Vagina (tissue), 2 donors: ENCODE data around the gene HAAO.

Experiments used
- CTCF ChIP-seq, 3 experiments: fragments of 450-650 bp in 2 of 3; fragments of 200-600 bp in 1 of 3; sonication (generic) in 1 of 3; IDR thresholded peaks; one replicate each; pipeline ENCODE4 v1.5.1; 2017 to 2019; ENCODE audit warnings: antibody characterized with exemption in 3 of 3, mild to moderate bottlenecking in 2 of 3, moderate library complexity in 2 of 3
- POLR2A ChIP-seq, 2 donors: fragments of 450-650 bp; IDR thresholded peaks; one replicate each; pipeline ENCODE4 v1.6.1; 2017; ENCODE audit warnings: antibody characterized with exemption in 2 of 2, mild to moderate bottlenecking in 2 of 2, moderate library complexity in 2 of 2

- TF ChIP-seq POLR2A (IDR thresholded peaks at IDR 0.05) = no peak
- no peak for TF ChIP-seq CTCF (IDR thresholded peaks at IDR 0.05)
Observed at GRCh38 chr2:42752314-42752713, 40.1 kb downstream of the HAAO start.
